Right lung (tissue), 5 donors: ENCODE data around the gene SLC16A9. TPM values are rescaled to one million over a fixed set of nuclear protein-coding genes. Genes with fewer than 3 reads are reported as not detected.

ENCODE experiments used
- polyA plus RNA-seq, 5 donors: library from polyadenylated mRNA; unstranded; fragments of 120-200 nt; gene quantifications; one replicate each; pipeline versions ENCODE4 v1.2.1 to v1.2.3, GENCODE V29; 2013; ENCODE audit warnings: inconsistent platforms in 1 of 5, low replicate concordance in 1 of 5; ENCODE audit not compliant: insufficient read length in 5 of 5, insufficient read depth in 1 of 5

SLC16A9 gene
- polyA plus RNA-seq, 5 donors = 33.1 to 56.2 (median 41.5) TPM

Other genes with a start within 250 kb of the SLC16A9 start
- gene MRLN, start 43.6 kb upstream of the SLC16A9 start, polyA plus RNA-seq = 1 to 10 TPM in 3 of 5 donors, under 1 TPM in 2; 0.74 to 7.5 (median 1.1) TPM
- 10 to 100 TPM; 25.8 to 43.0 (median 40.0) TPM for gene CCDC6, start 196.7 kb upstream of the SLC16A9 start, polyA plus RNA-seq